Pancreas (tissue), 10 donors: ENCODE results near the gene GCSAM. TPM values are rescaled to one million over a fixed set of nuclear protein-coding genes. Genes with fewer than 3 reads are reported as not detected.

Experiments used
- ATAC-seq, 4 donors: fragments of 200-7000 bp; cut with Tn5 transposase; one replicate each; pipeline versions ENCODE4 v1.8.0 to v1.9.1; 2020; ENCODE audit warnings: mild to moderate bottlenecking in 4 of 4, moderate library complexity in 4 of 4
- DNase-seq, 6 donors: peaks; one replicate each; pipeline ENCODE4 v3.0.0-alpha.2; 2020
- FAIRE-seq: peaks from 2 replicates; lab custom pipeline; 2012; peaks lifted over from hg19 to GRCh38; lab: Jason Lieb, UNC
- H3K27ac ChIP-seq, 4 donors: fragments of 200-600 bp; sonication (generic); 1 replicate in 3 of 4; 2 replicates in 1 of 4; pipeline versions ENCODE4 v1.5.0 to v1.8.0; 2020
- H3K27me3 ChIP-seq, 4 donors: fragments of 200-600 bp; one replicate each; pipeline ENCODE4 v1.8.0; 2021
- H3K36me3 ChIP-seq, 3 donors: fragments of 200-600 bp; sonication (generic) in 1 of 3; one replicate each; pipeline versions ENCODE4 v1.5.0 to v1.8.0; 2020 to 2021
- H3K4me1 ChIP-seq, 3 donors: fragments of 200-600 bp; one replicate each; pipeline ENCODE4 v1.8.0; 2021
- H3K4me3 ChIP-seq, 4 donors: fragments of 200-600 bp; sonication (generic) in 2 of 4; one replicate each; pipeline versions ENCODE4 v1.5.0 to v1.8.0; 2020 to 2021
- H3K9me3 ChIP-seq, 4 donors: fragments of 200-600 bp; one replicate each; pipeline ENCODE4 v1.8.0; 2021
- CTCF ChIP-seq, 4 donors: fragments of 200-600 bp; sonication (generic) in 3 of 4; IDR thresholded peaks; one replicate each; pipeline versions ENCODE4 v1.5.0 to v1.8.0; 2021; ENCODE audit warnings: antibody characterized with exemption in 4 of 4
- WGBS, 2 donors: extraction: QIAGEN DNeasy Blood & Tissue Kit; methylation state at CpG; one replicate each; pipeline ENCODE4 v1.1.7; 2013; 5-methylcytosine and 5-hydroxymethylcytosine counted together
- intact Hi-C, 3 donors: fragments of 100-400 bp; cut with DNase I; formaldehyde crosslinking; loops; one replicate each; pipeline versions ENCODE4 v1.11.1 to v1.14.2; 2022
- polyA plus RNA-seq, 2 donors: library from polyadenylated mRNA; stranded (reverse); fragments of 200-250 nt; gene quantifications; one replicate each; pipeline ENCODE4 v1.2.3, GENCODE V29; 2013
- total RNA-seq, 6 donors: library from RNA; stranded (reverse); fragmentation: NEBNext Ultra II Directional in 4 of 6; extraction: Animal tissue kit (Norgen Biotek cat#: 25700) in 4 of 6; gene quantifications; one replicate each; pipeline versions ENCODE4 v1.2.1 to v1.2.4, GENCODE V29; 2021 to 2023
- donor health status: healthy with polysubstance abuse.
- donor health status: DM: no; HTN: no; CAD: no; lungs with moderate emphysema.
- donor health status: DM: no; HTN: no; CAD: no.
- donor health status: control.
- donor health status: control.
- donor health status: Bipolar disorder and iron deficiency.
- donor health status: DM: yes; HTN: yes; CAD: no.
- donor health status: DM: no; HTN: no; CAD: no.
- donor health status: DM: no; HTN: no; CAD: no.
- donor health status: DM: yes; HTN: yes; CAD: no.

GCSAM gene
- total and polyA plus RNA-seq, 8 donors = 0.07 to 0.28 (median 0.25) TPM; not detected in 5

GRCh38 chr3:112167758-112168157, 34.7 kb upstream of the GCSAM start:
- Histone ChIP-seq H3K4me3 (no peak overlapping the region), H3K27me3 (no peaks in the 10 kb centered on the region), H3K9me3 (no peaks in the 10 kb centered on the region), H3K36me3 (no peaks in the 10 kb centered on the region), H3K4me1 (no peaks in the 10 kb centered on the region), H3K27ac (no peak overlapping the region)
- 91 to 94% methylated on average over 2 of the region's 2 CpGs for WGBS, 2 donors
- FAIRE-seq (no peak), ATAC-seq (no peak), DNase-seq (no peak)
- TF ChIP-seq CTCF (IDR thresholded peaks at IDR 0.05) = no peak
- intact Hi-C loops = no loop called here

- Histone ChIP-seq H3K36me3 (no peaks in the 10 kb centered on the region), H3K4me1 (no peaks in the 10 kb centered on the region), H3K27ac (no peak overlapping the region), H3K27me3 (no peaks in the 10 kb centered on the region), H3K4me3 (no peak overlapping the region), H3K9me3 (no peaks in the 10 kb centered on the region)
- ATAC-seq = no peak
- FAIRE-seq = no peak
- WGBS, 2 donors = 88 to 100% methylated on average over 1 of the region's 1 CpG
- no peak for TF ChIP-seq CTCF (IDR thresholded peaks at IDR 0.05)
- DNase-seq = no peak
- intact Hi-C loops = no loop called here
Measured at GRCh38 chr3:112149136-112149535, 16.1 kb upstream of the GCSAM start.

GRCh38 chr3:112143689-112144088, 10.6 kb upstream of the GCSAM start:
- ATAC-seq (no peak), FAIRE-seq (no peak), DNase-seq (no peak)
- Histone ChIP-seq H3K27me3 (no peaks in the 10 kb centered on the region), H3K4me1 (no peaks in the 10 kb centered on the region), H3K4me3 (no peak overlapping the region), H3K27ac (no peak overlapping the region), H3K36me3 (no peaks in the 10 kb centered on the region), H3K9me3 (no peaks in the 10 kb centered on the region)
- TF ChIP-seq CTCF (IDR thresholded peaks at IDR 0.05) = no peak
- 94 to 98% methylated on average over 1 of the region's 1 CpG for WGBS, 2 donors
- intact Hi-C loops = no loop called here

- Histone ChIP-seq H3K4me1 (no peaks in the 10 kb centered on the region), H3K36me3 (no peaks in the 10 kb centered on the region), H3K4me3 (no peak overlapping the region), H3K27ac (no peak overlapping the region), H3K9me3 (no peaks in the 10 kb centered on the region), H3K27me3 (no peaks in the 10 kb centered on the region)
- no peak for TF ChIP-seq CTCF (IDR thresholded peaks at IDR 0.05)
- no peak for FAIRE-seq
- ATAC-seq = no peak
- intact Hi-C loops = no loop called here
- 96 to 97% methylated on average over 1 of the region's 1 CpG for WGBS, 2 donors
- DNase-seq = no peak
Measured at GRCh38 chr3:112143251-112143650, 10.2 kb upstream of the GCSAM start.

GRCh38 chr3:112141293-112141692, 8.2 kb upstream of the GCSAM start:
- H3K27me3 ChIP-seq = no peaks in the 10 kb centered on the region
- H3K4me3 ChIP-seq = no peak overlapping the region
- no peak overlapping the region for H3K27ac ChIP-seq
- no peaks in the 10 kb centered on the region for H3K9me3 ChIP-seq
- WGBS, 2 donors = 92 to 94% methylated on average over 2 of the region's 2 CpGs
- H3K4me1 ChIP-seq = no peaks in the 10 kb centered on the region
- H3K36me3 ChIP-seq = no peaks in the 10 kb centered on the region
- no peak for TF ChIP-seq CTCF (IDR thresholded peaks at IDR 0.05)
- DNase-seq = no peak
- no peak for FAIRE-seq
- no peak for ATAC-seq
- intact Hi-C loops = no loop called here
